ENCODE measurements around the gene ACBD6. TPM values are rescaled to one million over a fixed set of nuclear protein-coding genes. Genes with fewer than 3 reads are reported as not detected.

The ACBD6 gene
- total RNA-seq, 1 experiment from 2014 or later: 98.8 TPM

DNA sequence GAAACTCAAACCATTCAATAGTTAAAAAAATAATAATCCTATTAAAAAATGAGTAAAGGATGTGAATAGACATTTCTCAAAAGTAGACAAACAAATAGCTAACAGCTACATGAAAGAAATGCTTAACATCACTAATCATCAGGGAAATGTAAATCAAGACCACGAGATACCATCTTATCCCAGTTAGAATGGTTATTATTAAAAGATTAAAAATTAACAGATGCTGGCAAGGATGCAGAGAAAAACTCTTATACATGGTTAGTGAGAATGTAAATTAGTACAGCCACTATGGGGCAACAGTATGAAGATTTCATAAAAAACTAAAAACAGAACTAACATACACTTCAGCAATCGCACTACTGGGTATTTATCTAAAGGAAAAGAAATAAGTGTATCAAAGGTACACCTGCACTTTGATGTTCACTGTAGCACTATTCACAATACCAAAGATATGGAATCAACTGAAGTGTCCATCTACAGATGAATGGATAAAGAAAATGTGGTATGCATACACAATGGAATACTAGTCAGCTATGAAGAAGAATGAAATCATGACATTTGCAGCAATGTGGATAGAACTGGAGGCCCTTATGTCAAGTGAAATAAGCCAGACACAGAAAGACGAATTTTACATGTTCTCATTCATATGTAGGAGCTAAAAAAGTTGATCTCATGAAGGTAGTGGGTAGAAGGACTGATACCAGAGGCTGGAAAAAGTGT is 117.9 kb downstream of the ACBD6 start:
- in situ Hi-C loops (cut with HindIII; ENCODE audit: low sequenced_read_pairs): no loop called here
- DNase-seq (ENCODE audit: low spot score): no peak

DNA sequence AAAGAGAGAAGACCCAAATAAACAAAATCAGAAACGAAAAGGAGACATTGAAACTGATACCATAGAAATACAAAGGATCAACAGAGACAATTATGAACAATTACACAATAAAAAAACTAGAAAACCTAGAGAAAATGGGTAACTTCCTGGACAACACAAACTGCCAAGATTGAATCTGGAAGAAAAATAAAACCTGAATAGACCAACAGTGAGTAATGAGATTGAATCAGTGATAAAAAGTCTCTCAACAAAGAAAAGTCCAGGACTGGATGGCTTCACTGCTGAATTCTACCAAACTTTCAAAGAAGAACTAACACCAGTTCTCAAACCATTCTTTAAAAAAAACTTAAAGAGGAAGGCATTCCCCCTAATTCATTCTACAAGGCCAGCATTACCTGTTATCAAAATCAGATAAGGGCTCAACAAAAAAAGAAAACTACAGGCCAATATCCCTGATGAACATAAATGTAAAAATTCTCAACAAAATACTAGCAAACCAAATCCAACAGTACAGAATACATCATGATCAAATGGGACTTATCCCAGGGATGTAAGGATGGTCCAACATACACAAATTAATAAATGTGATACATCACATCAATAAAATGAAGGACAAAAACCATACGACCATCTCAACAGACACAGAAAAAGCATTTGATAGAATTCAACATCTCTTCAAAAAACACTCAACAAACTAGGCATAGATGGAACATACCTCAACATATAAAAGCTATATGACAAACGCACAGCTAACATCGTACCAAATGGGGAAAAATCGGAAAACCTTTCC is 119.9 kb downstream of the ACBD6 start:
- in situ Hi-C loops (cut with HindIII; ENCODE audit: low sequenced_read_pairs): no loop called here
- DNase-seq (ENCODE audit: low spot score): no peak

DNA sequence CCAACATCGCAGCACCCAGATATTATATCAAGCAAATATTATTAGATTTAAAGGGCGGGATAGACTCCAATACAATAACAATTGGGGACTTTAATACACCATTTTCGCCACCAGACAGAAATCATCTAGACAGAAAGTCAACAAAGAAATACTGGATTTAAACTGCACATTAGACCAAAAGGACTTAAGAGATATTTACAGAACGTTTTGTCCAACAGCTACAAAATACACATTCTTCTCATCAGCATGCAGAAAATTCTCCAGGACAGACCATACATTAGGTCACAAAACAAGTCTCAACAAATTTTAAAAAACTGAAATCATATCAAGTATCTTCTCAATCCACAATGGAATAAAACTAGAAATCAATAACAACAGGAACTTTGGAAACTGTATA is 121.2 kb downstream of the ACBD6 start:
- DNase-seq (ENCODE audit: low spot score): no peak
- in situ Hi-C loops (cut with HindIII; ENCODE audit: low sequenced_read_pairs): no loop called here

DNA sequence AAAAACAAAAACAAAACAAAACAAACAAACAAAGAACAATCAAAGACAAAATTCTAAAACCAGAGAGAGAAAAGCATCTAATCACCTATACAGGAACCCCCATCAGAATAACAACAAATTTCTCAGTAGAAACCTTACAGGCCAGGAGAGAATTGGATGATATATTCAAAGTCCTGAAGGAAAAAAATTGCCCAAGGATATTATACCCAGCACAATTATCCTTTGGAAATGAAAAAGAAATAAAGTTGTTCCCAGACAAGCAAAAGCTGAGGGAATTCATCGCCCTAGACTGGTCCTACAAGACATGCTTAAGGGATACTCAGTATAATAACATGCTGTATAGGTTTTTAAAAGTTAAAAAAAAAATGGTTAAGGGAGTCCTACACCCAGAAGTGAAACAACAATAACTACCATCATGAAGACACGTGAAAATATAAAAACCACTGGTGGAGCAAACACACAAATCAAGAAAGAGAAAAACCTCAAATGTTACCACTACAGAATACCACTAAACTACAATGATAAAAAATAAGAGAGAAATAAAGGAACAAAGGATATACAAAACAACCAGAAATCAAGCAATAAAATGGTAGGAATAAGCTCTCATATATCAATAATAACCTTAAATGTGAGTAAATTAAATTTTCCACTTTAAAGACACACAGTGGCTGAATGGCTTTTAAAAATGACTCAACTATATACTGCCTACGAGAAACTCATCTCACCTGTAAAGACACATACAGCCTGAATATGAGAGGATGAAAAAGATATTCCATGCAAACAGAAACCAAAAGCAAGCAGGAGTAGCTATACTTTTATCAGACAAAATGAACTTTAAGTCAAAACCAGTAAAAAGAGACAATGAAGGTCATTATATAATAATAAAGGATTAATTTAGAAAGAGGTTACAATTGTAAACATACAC is 121.9 kb downstream of the ACBD6 start:
- no peak for DNase-seq (ENCODE audit: low spot score)
- in situ Hi-C loops (cut with HindIII; ENCODE audit: low sequenced_read_pairs): no loop called here

DNA sequence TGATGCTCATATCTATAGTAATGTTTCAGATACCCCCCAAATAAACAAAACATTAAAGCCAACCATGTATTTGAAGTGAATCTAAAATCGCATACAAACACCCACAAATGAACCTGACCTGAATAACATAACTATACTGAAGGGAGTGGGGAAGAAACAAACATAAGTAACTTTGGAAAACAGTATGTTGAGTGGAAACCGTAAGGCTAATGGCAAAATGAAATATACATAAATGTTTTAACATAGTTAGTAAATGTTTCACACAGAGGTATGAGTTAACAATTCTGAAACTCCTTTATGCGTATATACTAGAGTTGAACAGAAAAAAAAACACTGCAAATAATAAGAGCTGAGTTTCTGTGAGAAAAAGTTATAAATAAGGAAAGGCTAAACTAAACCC is 125.6 kb downstream of the ACBD6 start:
- in situ Hi-C loops (cut with HindIII; ENCODE audit: low sequenced_read_pairs): no loop called here
- no peak for DNase-seq (ENCODE audit: low spot score)

DNA sequence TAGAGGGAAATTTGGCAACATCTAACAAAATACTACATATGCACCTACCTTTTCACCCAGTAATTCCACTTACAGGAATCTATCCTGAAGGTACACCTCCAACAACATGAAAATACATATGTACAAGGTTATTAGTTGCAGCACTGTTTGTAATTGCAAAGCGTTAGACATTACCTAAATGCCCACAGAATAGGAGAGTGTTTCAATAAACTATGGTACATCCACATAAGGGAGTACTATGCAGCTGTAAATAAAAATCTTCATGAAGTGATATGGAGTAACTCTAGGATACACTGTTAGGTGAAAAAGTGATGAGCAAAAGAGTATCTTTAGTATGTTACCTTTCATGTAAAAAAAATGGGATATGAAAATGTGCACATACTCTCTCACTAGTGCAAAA is 126.1 kb downstream of the ACBD6 start:
- in situ Hi-C loops (cut with HindIII; ENCODE audit: low sequenced_read_pairs): no loop called here
- DNase-seq (ENCODE audit: low spot score): no peak

DNA sequence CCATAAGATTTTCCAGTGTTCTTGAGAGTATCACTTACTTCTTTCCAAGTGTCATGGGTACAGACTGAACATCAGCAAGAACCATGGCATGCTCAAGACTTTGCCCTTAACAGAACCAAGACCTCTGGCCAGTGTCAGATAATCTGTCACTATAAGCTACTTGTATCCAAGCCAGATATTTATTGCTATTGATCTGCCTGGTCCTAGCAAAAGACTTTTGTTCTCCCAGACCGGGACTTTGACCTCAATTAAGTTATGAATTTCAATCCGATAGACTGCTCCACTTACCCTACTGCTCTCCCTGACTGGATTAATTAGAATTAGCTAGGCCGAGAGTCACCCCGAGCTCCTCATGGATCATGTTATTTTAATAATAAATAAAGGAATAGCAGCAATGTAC is 129.6 kb downstream of the ACBD6 start:
- DNase-seq (ENCODE audit: low spot score): no peak
- in situ Hi-C loops (cut with HindIII; ENCODE audit: low sequenced_read_pairs): no loop called here

DNA sequence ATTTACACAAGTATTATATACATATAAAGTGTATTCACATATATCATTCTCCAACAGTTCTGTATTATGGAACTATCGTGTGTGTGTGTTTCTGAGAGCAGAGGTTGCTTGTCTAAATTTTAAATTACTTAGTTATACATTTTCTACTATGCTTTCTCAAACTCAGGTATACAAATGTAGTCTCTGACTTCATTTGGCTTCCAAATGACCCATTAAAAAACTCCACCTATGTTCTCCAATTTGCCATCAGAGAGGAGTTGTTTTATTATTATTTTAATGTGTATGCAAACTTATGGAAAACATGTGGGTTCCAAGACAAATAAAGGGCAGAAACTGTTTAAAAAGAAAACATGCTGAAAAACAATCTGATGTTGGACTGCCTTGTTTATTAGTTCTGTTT is 131.8 kb downstream of the ACBD6 start:
- no peak for DNase-seq (ENCODE audit: low spot score)
- in situ Hi-C loops (cut with HindIII; ENCODE audit: low sequenced_read_pairs): no loop called here

DNA sequence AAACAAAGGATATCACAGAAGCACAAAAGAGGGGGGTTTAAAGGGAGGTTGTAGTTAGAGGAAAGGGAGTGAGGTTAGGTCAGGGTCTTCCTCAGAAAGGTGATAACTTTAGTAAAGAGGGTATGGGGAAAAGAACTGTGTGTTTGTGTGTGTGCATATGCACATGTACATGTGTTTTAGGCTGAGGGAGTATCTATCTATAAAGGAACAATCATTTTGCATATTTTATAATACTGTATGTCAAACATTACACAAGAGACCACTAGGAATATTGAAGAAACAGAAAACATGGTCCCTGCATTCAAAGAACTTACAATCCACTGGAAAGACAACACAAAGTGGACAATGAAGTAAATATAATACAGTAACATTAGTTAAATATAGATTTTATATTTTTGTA is 132.2 kb downstream of the ACBD6 start:
- in situ Hi-C loops (cut with HindIII; ENCODE audit: low sequenced_read_pairs): no loop called here
- DNase-seq (ENCODE audit: low spot score): no peak

DNA sequence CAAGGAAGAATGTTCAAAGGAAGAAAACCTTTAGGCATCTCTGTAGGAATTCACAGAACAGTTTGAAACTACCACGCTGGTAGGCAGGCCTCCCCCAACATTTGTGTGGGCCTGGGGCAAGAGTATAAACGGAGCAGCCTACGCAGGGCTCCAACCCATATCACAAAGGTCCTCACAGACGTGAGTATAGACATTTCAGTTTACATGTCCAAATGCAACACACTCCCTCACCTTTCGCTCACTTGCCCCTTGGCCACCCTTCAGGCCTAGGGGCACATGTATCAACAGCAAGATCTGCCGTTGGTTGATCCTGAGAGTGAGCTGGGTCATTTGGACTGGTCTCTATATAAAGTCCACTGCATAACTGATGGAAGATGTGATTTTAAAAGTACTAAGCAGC is 133.3 kb downstream of the ACBD6 start:
- in situ Hi-C loops (cut with HindIII; ENCODE audit: low sequenced_read_pairs): no loop called here
- no peak for DNase-seq (ENCODE audit: low spot score)

DNA sequence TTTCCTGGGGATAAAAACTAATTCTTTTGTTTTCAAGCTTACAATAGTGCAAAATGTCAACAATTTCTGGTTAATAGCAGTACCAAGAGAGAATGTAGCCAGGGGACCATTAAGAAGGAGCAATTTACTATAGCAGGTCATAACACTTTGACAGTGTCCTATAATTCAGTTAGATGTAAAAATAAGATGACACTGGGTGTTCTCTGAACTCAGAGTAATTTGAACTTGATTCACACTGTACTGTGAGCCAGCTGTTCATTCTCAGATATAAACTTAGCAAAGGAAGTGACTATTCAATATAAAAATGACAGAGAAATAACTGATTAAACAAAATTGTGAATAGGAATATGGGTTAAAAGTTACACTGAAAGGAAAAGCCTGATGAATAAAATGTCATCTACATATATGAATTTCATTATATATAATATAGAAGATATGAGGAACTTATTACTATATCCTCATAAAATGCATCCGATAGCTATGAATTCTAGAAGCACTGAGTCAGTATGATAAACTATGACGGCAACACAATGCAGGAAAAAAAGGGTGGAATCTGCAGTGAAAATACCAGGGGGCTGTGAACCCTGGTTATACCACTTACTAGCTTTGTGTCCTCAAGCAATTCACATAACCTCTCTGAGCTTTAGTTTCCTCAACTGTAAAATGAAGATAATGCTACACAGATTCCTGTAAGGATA is 135.9 kb downstream of the ACBD6 start:
- in situ Hi-C loops (cut with HindIII; ENCODE audit: low sequenced_read_pairs): no loop called here
- DNase-seq (ENCODE audit: low spot score): no peak

DNA sequence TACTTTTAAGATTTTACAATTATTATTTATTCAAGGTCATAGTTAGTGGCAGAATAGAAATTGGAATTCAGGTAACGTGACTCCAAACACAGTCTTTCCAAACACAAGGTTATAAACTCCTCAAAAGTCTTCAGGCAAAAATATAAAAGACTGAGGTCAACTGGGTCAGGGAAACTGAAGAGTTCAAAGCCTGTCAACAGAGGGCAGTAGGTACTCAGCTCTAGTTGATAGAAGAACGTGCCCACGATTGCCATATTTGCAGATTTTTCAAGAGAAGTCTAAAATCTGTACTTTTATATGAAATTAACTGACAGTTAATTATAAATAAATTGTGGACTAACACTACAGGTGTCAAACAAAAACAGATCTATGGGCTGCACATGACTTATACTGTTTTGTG is 137.3 kb downstream of the ACBD6 start:
- no peak for DNase-seq (ENCODE audit: low spot score)
- in situ Hi-C loops (cut with HindIII; ENCODE audit: low sequenced_read_pairs): no loop called here

DNA sequence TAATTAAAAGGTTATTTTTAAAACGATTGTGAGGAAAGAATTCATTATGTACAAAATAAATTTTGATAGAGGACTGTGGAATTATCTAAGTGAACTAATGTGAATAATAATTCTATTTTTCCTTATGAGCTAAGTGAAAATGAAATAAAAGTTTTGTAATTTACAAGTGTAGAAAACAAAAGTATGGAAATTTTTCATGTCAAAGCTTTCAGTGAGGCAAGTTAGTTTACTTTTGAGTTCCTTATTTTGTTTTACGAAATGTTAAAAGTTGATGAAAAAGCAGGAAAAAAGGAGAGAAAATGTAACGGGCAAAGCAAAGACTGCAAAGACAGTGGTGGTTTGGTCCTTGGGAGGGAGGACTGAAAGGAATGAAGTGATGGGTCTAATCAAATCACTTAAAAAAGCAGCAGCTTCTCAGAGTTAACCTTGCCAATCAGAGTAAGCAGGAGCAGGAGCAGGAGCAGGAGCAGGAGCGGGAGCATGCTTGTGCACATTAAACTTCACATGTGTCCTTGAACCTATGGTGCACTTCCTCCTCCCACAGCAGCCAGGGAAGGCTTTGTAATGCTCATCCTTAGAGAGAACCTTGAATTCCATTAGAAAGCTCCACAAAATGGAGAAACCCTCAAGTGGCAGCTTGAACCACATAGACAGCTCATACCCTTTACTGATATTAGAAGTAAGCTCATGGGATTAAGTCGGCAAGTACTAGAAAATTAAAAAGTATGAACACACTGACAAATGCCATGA is 139.0 kb downstream of the ACBD6 start:
- DNase-seq (ENCODE audit: low spot score): no peak
- in situ Hi-C loops (cut with HindIII; ENCODE audit: low sequenced_read_pairs): no loop called here

DNA sequence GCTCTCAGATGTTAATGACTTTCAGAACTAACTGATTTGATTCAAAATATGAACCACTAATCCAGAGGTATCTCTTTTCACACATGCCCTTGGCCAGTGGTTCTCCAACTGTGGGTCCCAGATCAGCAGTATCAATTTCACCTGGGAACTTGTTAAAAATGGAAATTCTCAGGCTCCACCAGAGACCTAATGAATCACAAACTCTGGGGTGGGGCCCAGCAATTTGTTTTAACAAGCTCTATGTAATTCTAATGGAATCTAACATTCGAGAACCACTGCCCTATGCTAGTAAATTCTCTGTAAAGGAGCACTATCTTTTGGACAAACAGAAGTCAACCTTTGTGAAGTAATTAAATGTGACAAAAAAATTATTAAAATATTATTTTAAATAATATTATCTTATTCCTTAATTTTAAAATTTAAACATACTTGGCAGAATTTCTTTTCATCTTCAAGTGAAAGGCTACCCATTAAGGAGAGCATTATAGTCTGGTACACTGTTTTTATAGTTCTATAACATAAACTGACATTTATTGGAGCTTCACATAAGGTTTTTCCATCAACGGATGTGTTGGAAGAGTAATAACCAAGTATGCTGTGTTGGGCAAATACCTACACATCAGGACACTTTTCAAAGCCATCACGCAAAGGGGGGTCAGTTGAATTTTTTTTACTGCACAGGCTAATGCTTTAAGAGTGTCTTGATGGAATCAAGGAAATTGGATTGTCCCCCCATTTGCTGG is 141.9 kb downstream of the ACBD6 start:
- DNase-seq (ENCODE audit: low spot score): no peak
- in situ Hi-C loops (cut with HindIII; ENCODE audit: low sequenced_read_pairs): no loop called here

DNA sequence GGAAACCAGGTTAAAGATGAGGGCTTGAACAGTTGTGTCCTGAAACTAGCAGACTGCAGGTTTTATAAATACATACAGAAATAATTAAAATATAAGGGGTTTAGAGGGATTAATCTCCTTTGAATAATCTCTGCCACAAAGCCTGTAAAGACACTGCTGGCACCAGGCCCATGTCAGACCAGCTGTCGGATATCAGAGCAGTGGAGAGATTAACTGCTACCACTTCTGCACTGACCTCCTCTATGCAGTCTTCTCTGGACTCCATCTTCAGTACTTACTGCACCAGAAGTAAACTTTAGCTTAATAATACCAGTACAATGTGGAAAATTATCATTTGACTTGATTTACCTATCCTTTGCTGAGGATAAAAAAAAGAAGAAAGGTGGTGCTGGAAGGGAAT is 143.7 kb downstream of the ACBD6 start:
- in situ Hi-C loops (cut with HindIII; ENCODE audit: low sequenced_read_pairs): no loop called here
- DNase-seq (ENCODE audit: low spot score): peak; percentile 75

DNA sequence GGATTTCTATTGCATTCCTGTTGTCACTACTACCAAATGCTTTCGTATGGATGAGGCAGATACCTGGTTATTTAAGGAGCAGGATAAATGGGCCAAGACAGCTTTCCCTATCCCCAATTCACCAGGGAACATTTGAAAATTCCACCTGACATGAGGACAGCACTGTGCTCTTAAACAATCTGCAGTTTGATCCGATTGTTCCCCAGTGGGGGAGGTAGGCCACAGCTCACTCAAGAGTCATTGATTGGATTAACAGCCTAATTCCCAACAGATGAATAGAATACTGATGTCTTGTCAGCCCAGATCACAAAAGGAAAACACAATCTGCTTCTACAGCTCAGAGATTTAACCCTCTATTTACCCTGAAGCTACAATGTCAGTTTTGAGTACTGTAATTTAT is 148.4 kb downstream of the ACBD6 start:
- in situ Hi-C loops (cut with HindIII; ENCODE audit: low sequenced_read_pairs): no loop called here
- DNase-seq (ENCODE audit: low spot score): no peak

DNA sequence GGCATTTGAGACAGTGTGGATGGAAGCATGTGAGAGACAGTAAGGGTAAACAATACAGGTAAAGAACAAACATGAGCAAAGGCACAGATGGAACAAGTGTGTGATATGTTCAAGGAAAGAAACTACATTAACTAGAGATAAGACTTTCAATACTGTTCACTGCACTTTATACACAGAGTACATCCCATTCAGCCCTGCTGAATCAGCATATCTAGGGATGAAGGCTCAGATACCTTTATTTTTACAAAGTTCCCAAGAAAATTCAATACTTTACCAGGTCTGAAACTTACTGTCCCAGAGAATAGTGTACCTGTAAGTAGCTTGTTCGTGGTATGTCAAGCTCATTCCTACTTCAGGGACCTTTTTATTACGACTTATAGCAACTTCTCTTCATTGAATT is 149.8 kb downstream of the ACBD6 start:
- no peak for DNase-seq (ENCODE audit: low spot score)
- in situ Hi-C loops (cut with HindIII; ENCODE audit: low sequenced_read_pairs): no loop called here

DNA sequence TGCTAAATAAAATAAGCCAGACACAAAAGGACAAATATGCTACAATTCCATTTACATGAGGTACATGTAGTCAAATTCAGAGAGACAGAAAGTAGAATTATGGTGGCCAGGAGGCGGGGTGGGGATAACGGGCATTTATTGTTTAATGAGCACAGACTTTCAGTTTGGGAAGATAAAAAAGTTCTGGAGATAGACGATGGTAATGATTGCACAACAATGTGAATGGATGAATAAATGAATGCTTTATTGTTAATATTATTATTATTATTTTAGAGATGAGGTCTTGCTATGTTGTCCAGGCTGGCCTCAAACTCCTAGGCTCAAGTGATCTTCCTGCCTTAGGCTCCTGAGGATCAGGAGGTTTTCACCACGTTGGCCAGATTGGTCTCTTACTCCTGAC is 150.4 kb downstream of the ACBD6 start:
- in situ Hi-C loops (cut with HindIII; ENCODE audit: low sequenced_read_pairs): no loop called here
- no peak for DNase-seq (ENCODE audit: low spot score)

All from G401 (cell line).